Calu3 (cell line): ENCODE measurements around the gene ELAVL1. TPM values are rescaled to one million over a fixed set of nuclear protein-coding genes. Genes with fewer than 3 reads are reported as not detected.

ENCODE experiments used
- BruUV-seq: library from RNA; stranded (reverse); fragments of 400-500 nt; replicated peaks from 2 replicates; lab custom pipeline; 2021; lab: Mats Ljungman, UMichigan
- CTCF ChIA-PET: fragments of 300-600 bp; sonication (Branson Sonifier 250); formaldehyde crosslinking; loops from one replicate; lab custom pipeline; 2022; ENCODE audit warnings: antibody characterized with exemption; lab: Charles Lee
- DNase-seq: peaks from one replicate; pipeline ENCODE4 v3.0.0; 2022
- H3K27ac Mint-ChIP-seq: one replicate; pipeline ENCODE4 v1.8.0; 2022; ENCODE audit warnings: mixed read lengths; ENCODE audit not compliant: unreplicated experiment
- H3K27me3 Mint-ChIP-seq: one replicate; pipeline ENCODE4 v1.8.0; 2022; ENCODE audit warnings: mixed read lengths; ENCODE audit not compliant: unreplicated experiment
- H3K36me3 Mint-ChIP-seq: one replicate; pipeline ENCODE4 v1.8.0; 2022; ENCODE audit warnings: mild to moderate bottlenecking, moderate library complexity, mixed read lengths; ENCODE audit not compliant: insufficient read depth, unreplicated experiment
- H3K4me1 Mint-ChIP-seq: one replicate; pipeline ENCODE4 v1.8.0; 2022; ENCODE audit warnings: mild to moderate bottlenecking, low read depth, mixed read lengths; ENCODE audit not compliant: unreplicated experiment
- H3K4me3 Mint-ChIP-seq: one replicate; pipeline ENCODE4 v1.8.0; 2022; ENCODE audit warnings: mild to moderate bottlenecking, low read depth, moderate library complexity, mixed read lengths; ENCODE audit not compliant: unreplicated experiment
- H3K9me3 Mint-ChIP-seq: one replicate; pipeline ENCODE4 v1.8.0; 2022; ENCODE audit warnings: low read depth, mixed read lengths; ENCODE audit not compliant: unreplicated experiment
- intact Hi-C: fragments of 100-400 bp; cut with micrococcal nuclease; formaldehyde crosslinking; loops from one replicate; pipeline ENCODE4 v1.10.0; 2022; ENCODE audit not compliant: unreplicated experiment
- total RNA-seq: library from RNA; stranded (reverse); gene quantifications from 2 replicates; pipeline ENCODE4 v1.2.3, GENCODE V29; 2022
- TF ChIP-seq, protein P1 (sequence below): fragments of 200-600 bp; IDR thresholded peaks from one replicate; pipeline ENCODE4 v1.8.0; 2022; ENCODE audit warnings: antibody characterized with exemption; ENCODE audit not compliant: unreplicated experiment

The ELAVL1 gene
- total RNA-seq, 1 experiment from 2014 or later, result 81.2 TPM

DNA sequence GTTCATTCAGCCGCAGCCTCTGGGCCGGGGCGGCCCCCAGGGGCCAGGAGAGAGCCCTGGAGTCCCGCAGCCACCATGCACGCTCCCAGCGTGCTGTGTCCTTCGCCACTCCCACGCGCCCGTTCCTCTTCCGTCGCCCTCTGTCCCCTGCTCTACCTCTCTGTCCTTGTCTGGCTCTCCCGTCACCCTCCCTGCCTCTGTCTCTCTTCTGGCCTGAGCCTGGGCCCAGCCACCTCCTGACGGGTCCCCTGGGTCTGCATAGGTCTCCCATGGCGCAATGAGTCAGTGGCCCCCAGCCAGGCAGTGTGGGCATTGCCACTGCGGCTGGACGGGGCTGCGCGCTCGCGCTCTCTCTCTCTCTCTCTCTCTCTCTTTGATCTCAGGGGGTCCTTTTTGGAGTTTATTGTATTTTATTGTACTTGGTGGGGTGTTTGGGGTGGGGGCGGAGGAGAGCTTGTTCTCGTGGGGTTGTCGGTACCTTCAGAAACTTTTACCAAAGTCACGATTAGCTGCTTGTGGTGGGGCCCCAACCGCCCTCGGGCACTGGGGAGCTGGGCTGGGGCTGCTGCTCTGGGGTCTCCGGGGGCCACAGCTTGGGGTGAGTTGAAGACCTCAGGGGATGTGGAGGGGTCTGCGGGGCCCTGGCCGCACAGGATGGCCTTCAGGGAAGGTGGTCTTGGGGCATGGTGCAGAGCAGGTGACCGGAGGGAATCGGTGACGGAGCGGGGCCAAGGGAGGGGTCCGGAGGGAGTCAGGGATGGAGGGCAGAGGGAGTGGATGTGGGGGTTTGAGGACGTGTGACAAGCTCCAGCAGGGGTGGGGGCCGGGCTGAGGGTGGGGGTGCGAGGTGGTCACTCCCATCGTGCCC is 92.5 kb downstream of the ELAVL1 start:
- TF ChIP-seq, protein P1, sequence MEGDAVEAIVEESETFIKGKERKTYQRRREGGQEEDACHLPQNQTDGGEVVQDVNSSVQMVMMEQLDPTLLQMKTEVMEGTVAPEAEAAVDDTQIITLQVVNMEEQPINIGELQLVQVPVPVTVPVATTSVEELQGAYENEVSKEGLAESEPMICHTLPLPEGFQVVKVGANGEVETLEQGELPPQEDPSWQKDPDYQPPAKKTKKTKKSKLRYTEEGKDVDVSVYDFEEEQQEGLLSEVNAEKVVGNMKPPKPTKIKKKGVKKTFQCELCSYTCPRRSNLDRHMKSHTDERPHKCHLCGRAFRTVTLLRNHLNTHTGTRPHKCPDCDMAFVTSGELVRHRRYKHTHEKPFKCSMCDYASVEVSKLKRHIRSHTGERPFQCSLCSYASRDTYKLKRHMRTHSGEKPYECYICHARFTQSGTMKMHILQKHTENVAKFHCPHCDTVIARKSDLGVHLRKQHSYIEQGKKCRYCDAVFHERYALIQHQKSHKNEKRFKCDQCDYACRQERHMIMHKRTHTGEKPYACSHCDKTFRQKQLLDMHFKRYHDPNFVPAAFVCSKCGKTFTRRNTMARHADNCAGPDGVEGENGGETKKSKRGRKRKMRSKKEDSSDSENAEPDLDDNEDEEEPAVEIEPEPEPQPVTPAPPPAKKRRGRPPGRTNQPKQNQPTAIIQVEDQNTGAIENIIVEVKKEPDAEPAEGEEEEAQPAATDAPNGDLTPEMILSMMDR, result no peak
- CTCF ChIA-PET, result interaction anchor here (0.6 kb wide), 1 partner anchor 104 kb away, joined by 5 read pairs; no protein-coding TSS in a partner anchor
- Mint-ChIP-seq H3K4me3 (peak overlapping the region; percentile 4), H3K4me1 (no peaks in the 10 kb centered on the region), H3K36me3 (peaks cover 24% of the 10 kb centered on the region), H3K27me3 (no peaks in the 10 kb centered on the region), H3K27ac (no peak overlapping the region), H3K9me3 (no peaks in the 10 kb centered on the region)
- intact Hi-C loops, result no loop called here
- no peak for DNase-seq
- BruUV-seq, result no TSS peak

DNA sequence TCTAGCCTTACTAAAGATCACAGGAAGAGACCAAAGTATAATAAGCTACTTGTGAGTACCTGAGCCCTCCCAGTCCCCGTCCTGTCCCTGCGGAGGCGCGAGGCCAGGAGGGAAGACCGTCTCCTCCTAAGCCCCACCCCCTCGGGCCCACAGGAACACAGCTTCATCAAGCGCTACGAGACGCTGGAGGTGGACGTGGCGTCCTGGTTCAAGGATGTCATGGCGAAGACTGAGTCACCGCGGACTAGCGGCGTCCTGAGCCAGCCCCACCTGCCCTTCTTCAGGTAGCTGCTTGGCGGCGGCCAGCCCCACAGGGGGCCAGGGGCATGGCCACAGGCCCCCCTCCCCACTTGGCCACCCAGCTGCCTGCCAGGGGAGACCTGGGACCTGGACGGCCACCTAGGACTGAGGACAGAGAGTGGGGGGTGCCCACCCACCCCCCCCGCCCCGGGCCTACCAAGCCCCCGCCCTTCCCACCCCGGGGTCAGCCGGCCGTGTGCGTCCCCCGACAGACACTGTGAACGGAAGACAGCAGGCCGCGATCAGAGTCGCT is 93.2 kb downstream of the ELAVL1 start:
- Mint-ChIP-seq H3K4me1 (no peaks in the 10 kb centered on the region), H3K4me3 (no peak overlapping the region), H3K27me3 (no peaks in the 10 kb centered on the region), H3K36me3 (peaks cover 26% of the 10 kb centered on the region), H3K9me3 (no peaks in the 10 kb centered on the region), H3K27ac (no peak overlapping the region)
- TF ChIP-seq, protein P1, result no peak
- intact Hi-C loops, result no loop called here
- CTCF ChIA-PET, result no interaction called here
- BruUV-seq, result no TSS peak
- no peak for DNase-seq

DNA sequence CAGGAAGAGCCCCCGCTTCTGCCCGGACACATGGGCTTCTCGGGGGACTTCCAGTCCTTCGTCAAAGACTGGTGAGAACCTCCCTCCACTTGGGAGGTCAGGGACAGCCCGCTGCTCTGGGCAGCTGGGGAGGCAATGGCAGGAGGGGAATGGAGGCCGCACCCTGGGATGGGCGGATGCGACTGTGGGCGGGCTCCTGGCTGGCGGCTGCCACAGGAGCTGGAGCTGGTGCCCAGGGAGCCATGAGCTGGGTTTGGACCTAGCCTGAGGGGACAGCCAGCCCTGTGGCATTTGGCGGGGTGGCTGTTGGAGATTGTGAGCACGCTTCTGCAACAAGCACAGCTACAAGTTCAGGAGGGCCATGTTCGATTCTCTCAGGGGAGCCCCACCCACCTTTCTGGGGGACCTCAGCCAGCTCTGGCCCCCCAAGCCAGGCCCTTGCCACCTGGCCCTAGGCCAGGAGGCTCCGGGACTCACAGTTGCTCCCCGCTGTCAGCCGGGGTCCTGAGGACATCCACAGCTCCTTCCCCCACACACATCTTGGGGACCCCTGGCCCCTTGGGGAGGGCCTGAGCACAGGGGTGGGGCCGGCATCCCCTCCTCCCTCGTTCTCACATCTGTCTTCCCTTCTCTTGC is 93.8 kb downstream of the ELAVL1 start:
- no peak overlapping the region for H3K4me3 Mint-ChIP-seq
- DNase-seq, result no peak
- intact Hi-C loops, result no loop called here
- BruUV-seq, result no TSS peak
- H3K27me3 Mint-ChIP-seq, result no peaks in the 10 kb centered on the region
- peaks cover 26% of the 10 kb centered on the region for H3K36me3 Mint-ChIP-seq
- TF ChIP-seq, protein P1, result no peak
- no peaks in the 10 kb centered on the region for H3K9me3 Mint-ChIP-seq
- CTCF ChIA-PET, result no interaction called here
- no peak overlapping the region for H3K27ac Mint-ChIP-seq
- no peaks in the 10 kb centered on the region for H3K4me1 Mint-ChIP-seq

DNA sequence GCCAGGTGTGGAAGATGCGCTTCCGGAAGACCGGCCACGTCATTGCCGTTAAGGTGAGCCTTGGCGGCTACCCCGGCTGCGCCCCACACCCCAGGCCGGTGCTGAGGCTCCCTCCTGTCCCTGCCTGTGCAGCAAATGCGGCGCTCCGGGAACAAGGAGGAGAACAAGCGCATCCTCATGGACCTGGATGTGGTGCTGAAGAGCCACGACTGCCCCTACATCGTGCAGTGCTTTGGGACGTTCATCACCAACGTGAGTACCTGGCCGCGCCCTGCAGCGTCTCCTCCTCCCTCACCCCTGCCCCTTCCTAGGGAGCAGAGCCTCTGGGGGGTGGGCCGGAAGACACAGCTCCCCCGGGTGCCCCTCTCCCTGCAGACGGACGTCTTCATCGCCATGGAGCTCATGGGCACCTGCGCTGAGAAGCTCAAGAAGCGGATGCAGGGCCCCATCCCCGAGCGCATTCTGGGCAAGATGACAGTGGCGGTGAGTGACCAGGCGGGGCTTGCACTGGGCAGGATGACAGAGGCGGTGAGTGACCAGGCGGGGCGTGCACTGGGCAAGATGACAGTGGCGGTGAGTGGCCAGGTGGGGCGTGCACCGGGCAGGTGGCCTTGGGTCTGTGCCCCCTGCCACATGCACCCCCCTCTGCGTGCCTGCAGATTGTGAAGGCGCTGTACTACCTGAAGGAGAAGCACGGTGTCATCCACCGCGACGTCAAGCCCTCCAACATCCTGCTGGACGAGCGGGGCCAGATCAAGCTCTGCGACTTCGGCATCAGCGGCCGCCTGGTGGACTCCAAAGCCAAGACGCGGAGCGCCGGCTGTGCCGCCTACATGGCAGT is 94.9 kb downstream of the ELAVL1 start:
- H3K27ac Mint-ChIP-seq, result no peak overlapping the region
- H3K36me3 Mint-ChIP-seq, result peaks cover 35% of the 10 kb centered on the region
- DNase-seq, result no peak
- intact Hi-C loops, result no loop called here
- BruUV-seq, result no TSS peak
- no peak overlapping the region for H3K4me3 Mint-ChIP-seq
- no peaks in the 10 kb centered on the region for H3K9me3 Mint-ChIP-seq
- H3K4me1 Mint-ChIP-seq, result peaks cover 5% of the 10 kb centered on the region
- no peaks in the 10 kb centered on the region for H3K27me3 Mint-ChIP-seq
- CTCF ChIA-PET, result no interaction called here
- TF ChIP-seq, protein P1, result no peak
